ENCODE results near the gene NUP62. TPM values are rescaled to one million over a fixed set of nuclear protein-coding genes. Genes with fewer than 3 reads are reported as not detected.

Gene NUP62
- total RNA-seq, 1 experiment from 2014 or later = 127 TPM

- Histone ChIP-seq H3K56ac (ENCODE audit: insufficient read length, low read depth, low read length) (no peak overlapping the region), H3K18ac (ENCODE audit: insufficient read length, low read depth, low read length) (no peak overlapping the region), H3K23ac (ENCODE audit: insufficient read length, low read depth, low read length) (no peak overlapping the region), H4K91ac (ENCODE audit: insufficient read length, low read depth, low read length) (no peak overlapping the region), H2BK15ac (ENCODE audit: low read depth, low read length) (no peak overlapping the region), H3K14ac (ENCODE audit: insufficient read depth, low read length) (no peak overlapping the region), H3K9ac (ENCODE audit: extremely low read depth, insufficient read length, low read length) (no peak overlapping the region), H3K27ac (ENCODE audit: insufficient read length, low read depth, low read length) (no peak overlapping the region), H3K9me3 (ENCODE audit: control insufficient read depth, low read depth, low read length) (no peaks in the 10 kb centered on the region), H2BK120ac (ENCODE audit: low read depth, low read length, poor library complexity, severe bottlenecking) (no peak overlapping the region), H2AFZ (ENCODE audit: low read length) (no peak overlapping the region), H4K20me1 (ENCODE audit: control insufficient read depth, insufficient read depth, insufficient read length) (no peaks in the 10 kb centered on the region), H3T11ph (ENCODE audit: low read length) (no peak overlapping the region), H3K4me2 (ENCODE audit: insufficient read depth, insufficient read length, low read length) (no peak overlapping the region), H3K23me2 (ENCODE audit: insufficient read length, low read depth, low read length, poor library complexity, severe bottlenecking) (no peaks in the 10 kb centered on the region), H3K4ac (ENCODE audit: low read depth, low read length) (no peak overlapping the region), H2BK12ac (ENCODE audit: insufficient read length, low read depth, low read length) (no peak overlapping the region), H4K5ac (ENCODE audit: insufficient read length, low read depth, low read length) (no peak overlapping the region), H3K4me1 (ENCODE audit: insufficient read depth, low read length) (no peaks in the 10 kb centered on the region), H2AK5ac (ENCODE audit: insufficient read length, low read length) (no peak overlapping the region), H3K79me2 (ENCODE audit: insufficient read depth, low read length) (no peaks in the 10 kb centered on the region), H4K8ac (replicated peaks; ENCODE audit: insufficient read length, low read depth, low read length) (no peak overlapping the region), H2BK5ac (ENCODE audit: insufficient read length, low read length) (no peak overlapping the region), H3K27me3 (ENCODE audit: insufficient read depth, low read length) (no peaks in the 10 kb centered on the region), H2BK20ac (ENCODE audit: low read depth, low read length, poor library complexity, severe bottlenecking) (no peak overlapping the region), H3K79me1 (ENCODE audit: insufficient read depth, low read depth, low read length, poor library complexity, severe bottlenecking) (no peaks in the 10 kb centered on the region)
- TF ChIP-seq CTCF (conservative IDR thresholded peaks at IDR 0.05) = no peak
- WGBS (ENCODE audit: extremely low coverage, insufficient read length, low lambda C conversion rate) = no CpG with 5 or more reads among the region's 4 CpGs
- no peak for DNase-seq
- Mint-ChIP-seq H3K27me3 (ENCODE audit: low read depth) (peaks cover 12% of the 10 kb centered on the region), H3K9me3 (no peaks in the 10 kb centered on the region), H3K4me1 (0 out of 4 replicates have a peak, but pooled peaks cover 0 to 1% of the 10 kb centered on the region in 2 experiments), H3K27ac (no peak overlapping the region), H3K36me3 (ENCODE audit: insufficient read depth in 1 of 3, low read depth in 3 of 3) (peaks cover 0 to 1% (median under 1%) of the 10 kb centered on the region in 3 experiments; a peak in 1 of 7 replicates), H3K4me3 (no peak overlapping the region)
These were observed 9.4 kb upstream of the NUP62 start for GRCh38 chr19:49938662-49939061.
